T-helper 17 cell (primary cell): ENCODE data around the gene SEMA3F. TPM values are rescaled to one million over a fixed set of nuclear protein-coding genes. Genes with fewer than 3 reads are reported as not detected.

Source experiments
- ATAC-seq: fragments of 150-1000 bp; cut with Tn5 transposase; 2 replicates; pipeline ENCODE4 v1.10.0; 2021; ENCODE audit warnings: mild to moderate bottlenecking, moderate library complexity
- DNase-seq, 3 donors: peaks; one replicate each; pipeline versions ENCODE4 v3.0.0 to v3.0.0-alpha.2; 2020 to 2021
- H3K9me3 ChIP-seq: one replicate; pipeline ENCODE4 v1.7.0; 2013; ENCODE audit warnings: low read length, mild to moderate bottlenecking; ENCODE audit not compliant: control insufficient read depth, poor library complexity, severe bottlenecking
- H3K27ac Mint-ChIP-seq: one replicate; pipeline ENCODE4 v1.8.0; 2022; ENCODE audit warnings: mild to moderate bottlenecking, moderate library complexity, mixed read lengths
- H3K27me3 Mint-ChIP-seq: one replicate; pipeline ENCODE4 v1.8.0; 2022; ENCODE audit warnings: mixed read lengths
- H3K36me3 Mint-ChIP-seq: one replicate; pipeline ENCODE4 v1.8.0; 2022; ENCODE audit warnings: low read depth, mixed read lengths
- H3K4me1 Mint-ChIP-seq: one replicate; pipeline ENCODE4 v1.8.0; 2022; ENCODE audit warnings: mild to moderate bottlenecking, mixed read lengths
- H3K4me3 Mint-ChIP-seq: one replicate; pipeline ENCODE4 v1.8.0; 2022; ENCODE audit warnings: mild to moderate bottlenecking, moderate library complexity, mixed read lengths
- total RNA-seq, 4 donors: library from RNA in 2 of 4; stranded (reverse) in 2 of 4; gene quantifications; one replicate each; pipeline ENCODE4 v1.2.3 and lab custom pipeline; 2022 to 2026

The SEMA3F gene
- total RNA-seq, 2 donors from 2014 or later: 0.18 TPM; not detected in 1

- DNase-seq (peak; percentile 76 to 80 (median 78)), ATAC-seq (peak; percentile 54)
- H3K9me3 ChIP-seq: no peaks in the 10 kb centered on the region
- peaks cover 48% of the 10 kb centered on the region for H3K4me1 Mint-ChIP-seq
- H3K27ac Mint-ChIP-seq: peak overlapping the region; percentile 95
- H3K4me3 Mint-ChIP-seq: peak overlapping the region; percentile 99
- peaks cover 7% of the 10 kb centered on the region for H3K36me3 Mint-ChIP-seq
- H3K27me3 Mint-ChIP-seq: no peaks in the 10 kb centered on the region
These were observed 82.8 kb downstream of the SEMA3F start for GRCh38 chr3:50237754-50238548.

- Mint-ChIP-seq H3K27ac (peak overlapping the region; percentile 95), H3K36me3 (peaks cover 7% of the 10 kb centered on the region), H3K4me1 (peaks cover 46% of the 10 kb centered on the region), H3K4me3 (peak overlapping the region; percentile 99), H3K27me3 (no peaks in the 10 kb centered on the region)
- H3K9me3 ChIP-seq: no peaks in the 10 kb centered on the region
- ATAC-seq (no peak), DNase-seq (no peak)
These were observed 83.5 kb downstream of the SEMA3F start for GRCh38 chr3:50238549-50239026.

Other genes with a start within 250 kb of the SEMA3F start
- gene MON1A, start 225.5 kb upstream of the SEMA3F start, total RNA-seq: 1 to 10 TPM; 2.3 to 4.6 TPM
- gene RBM6, start 215.2 kb upstream of the SEMA3F start, total RNA-seq: 100 to 1,000 TPM; 129 to 148 TPM
- gene RBM5, start 66.4 kb upstream of the SEMA3F start, total RNA-seq: 100 to 1,000 TPM; 292 to 353 TPM
- under 1 TPM in 1 of 2 donors, not detected in 1; 0.10 TPM for gene GNAT1, start 36.3 kb downstream of the SEMA3F start, total RNA-seq
- under 1 TPM in 1 of 2 donors, not detected in 1; 0.78 TPM for gene SLC38A3, start 49.9 kb downstream of the SEMA3F start, total RNA-seq
- 100 to 1,000 TPM; 266 to 288 TPM for gene GNAI2, start 80.9 kb downstream of the SEMA3F start, total RNA-seq
- 1 to 10 TPM; 1.7 to 1.8 TPM for gene SEMA3B, start 113.8 kb downstream of the SEMA3F start, total RNA-seq
- not detected for gene LSMEM2, start 123.8 kb downstream of the SEMA3F start, total RNA-seq
- 10 to 100 TPM; 46.7 to 49.2 TPM for gene IFRD2, start 137.1 kb downstream of the SEMA3F start, total RNA-seq
- 1 to 10 TPM; 2.7 to 3.7 TPM for gene HYAL3, start 144.1 kb downstream of the SEMA3F start, total RNA-seq
- 10 to 100 TPM; 35.3 to 42.9 TPM for gene NAA80, start 144.1 kb downstream of the SEMA3F start, total RNA-seq
- under 1 TPM in 1 of 2 donors, not detected in 1; 0.44 TPM for gene HYAL1, start 148.2 kb downstream of the SEMA3F start, total RNA-seq
- 1 to 10 TPM; 1.6 to 2.1 TPM for gene HYAL2, start 167.4 kb downstream of the SEMA3F start, total RNA-seq
- gene TUSC2, start 172.9 kb downstream of the SEMA3F start, total RNA-seq: 10 to 100 TPM; 17.7 to 18.0 TPM
- gene RASSF1, start 185.5 kb downstream of the SEMA3F start, total RNA-seq: 100 to 1,000 TPM in 1 of 2 donors, 10 to 100 TPM in 1; 83.5 to 105 TPM
- 1 to 10 TPM; 1.1 to 1.3 TPM for gene ZMYND10, start 190.4 kb downstream of the SEMA3F start, total RNA-seq
- gene NPRL2, start 195.5 kb downstream of the SEMA3F start, total RNA-seq: 10 to 100 TPM; 27.5 to 29.1 TPM
- gene CYB561D2, start 195.5 kb downstream of the SEMA3F start, total RNA-seq: 10 to 100 TPM; 20.8 to 27.2 TPM
- gene TMEM115, start 204.2 kb downstream of the SEMA3F start, total RNA-seq: 10 to 100 TPM; 16.7 to 17.4 TPM